ENCODE measurements around the gene ATP2A2. TPM values are rescaled to one million over a fixed set of nuclear protein-coding genes. Genes with fewer than 3 reads are reported as not detected.

ATP2A2 gene
- total and polyA plus RNA-seq, 4 donors = 20.9 to 198 (median 67.6) TPM

DNA sequence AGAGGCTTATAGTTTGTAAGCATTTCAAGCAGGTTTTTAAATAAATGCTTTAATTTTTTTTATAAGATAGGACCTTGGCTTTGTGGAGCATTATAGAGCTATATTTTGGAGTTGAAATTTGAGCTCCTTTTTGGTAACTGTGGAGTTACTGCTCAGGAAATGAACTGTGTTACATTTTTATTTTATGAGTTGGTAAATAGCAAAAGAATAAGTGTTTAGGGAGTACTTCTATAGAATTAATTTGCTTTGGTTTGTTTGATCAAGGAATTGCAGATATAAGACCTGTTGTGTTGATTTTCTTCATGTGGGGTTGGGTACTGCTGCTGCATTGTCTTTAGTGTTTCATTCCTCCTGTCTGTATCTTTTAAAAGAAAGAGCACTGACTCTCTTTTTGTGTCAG is 3.5 kb downstream of the ATP2A2 start (continued):
- TF ChIP-seq, protein P1, sequence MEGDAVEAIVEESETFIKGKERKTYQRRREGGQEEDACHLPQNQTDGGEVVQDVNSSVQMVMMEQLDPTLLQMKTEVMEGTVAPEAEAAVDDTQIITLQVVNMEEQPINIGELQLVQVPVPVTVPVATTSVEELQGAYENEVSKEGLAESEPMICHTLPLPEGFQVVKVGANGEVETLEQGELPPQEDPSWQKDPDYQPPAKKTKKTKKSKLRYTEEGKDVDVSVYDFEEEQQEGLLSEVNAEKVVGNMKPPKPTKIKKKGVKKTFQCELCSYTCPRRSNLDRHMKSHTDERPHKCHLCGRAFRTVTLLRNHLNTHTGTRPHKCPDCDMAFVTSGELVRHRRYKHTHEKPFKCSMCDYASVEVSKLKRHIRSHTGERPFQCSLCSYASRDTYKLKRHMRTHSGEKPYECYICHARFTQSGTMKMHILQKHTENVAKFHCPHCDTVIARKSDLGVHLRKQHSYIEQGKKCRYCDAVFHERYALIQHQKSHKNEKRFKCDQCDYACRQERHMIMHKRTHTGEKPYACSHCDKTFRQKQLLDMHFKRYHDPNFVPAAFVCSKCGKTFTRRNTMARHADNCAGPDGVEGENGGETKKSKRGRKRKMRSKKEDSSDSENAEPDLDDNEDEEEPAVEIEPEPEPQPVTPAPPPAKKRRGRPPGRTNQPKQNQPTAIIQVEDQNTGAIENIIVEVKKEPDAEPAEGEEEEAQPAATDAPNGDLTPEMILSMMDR (IDR thresholded peaks at IDR 0.05; ENCODE audit: low read depth, low read length, missing input control) = no peak
- no peak for TF ChIP-seq EGR1 (IDR thresholded peaks at IDR 0.05; ENCODE audit: low read depth in 2 of 2)
- no peak for TF ChIP-seq FOXA1 (IDR thresholded peaks at IDR 0.05)
- TF ChIP-seq SP1 (IDR thresholded peaks at IDR 0.05) = no peak
- TF ChIP-seq TAF1 (conservative IDR thresholded peaks at IDR 0.05) = no peak

DNA sequence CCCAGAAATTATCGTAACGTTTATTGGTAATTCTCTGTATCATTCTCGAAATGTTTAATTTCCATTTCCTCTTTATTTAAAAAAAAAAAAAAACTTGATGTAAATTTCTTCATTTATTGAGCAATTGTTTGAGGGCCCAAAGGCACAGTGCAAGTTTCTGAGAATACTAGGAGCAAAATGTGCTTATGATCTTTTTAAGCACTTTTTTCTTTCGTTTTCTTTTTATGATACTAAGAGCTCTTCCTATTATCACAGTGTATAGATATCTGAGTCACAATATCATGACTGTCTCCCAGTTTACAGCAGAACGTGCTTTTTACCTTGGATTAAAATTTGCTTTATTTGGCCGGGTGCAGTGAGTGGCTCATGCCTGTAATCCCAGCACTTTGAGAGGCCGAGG is 5.6 kb downstream of the ATP2A2 start:
- Histone ChIP-seq H3K4me3 (ENCODE audit: low read depth in 1 of 3, low read length in 3 of 3) (no peak overlapping the region), H3K27me3 (ENCODE audit: control insufficient read depth in 4 of 4, insufficient read depth in 4 of 4, low read length in 3 of 4) (no peaks in the 10 kb centered on the region), H3K9me3 (ENCODE audit: control insufficient read depth in 4 of 4, low read length in 3 of 4) (no peaks in the 10 kb centered on the region), H3K9ac (ENCODE audit: low read depth in 1 of 2, low read length in 2 of 2) (peak overlapping the region in 1 of 2 donors; percentile 58), H3K27ac (ENCODE audit: low read depth in 1 of 2, low read length in 2 of 2) (peak overlapping the region; percentile 40 to 43), H3K36me3 (ENCODE audit: control insufficient read depth in 4 of 4, insufficient read depth in 3 of 4, low read depth in 1 of 4, low read length in 3 of 4) (peaks cover 9 to 34% (median 20%) of the 10 kb centered on the region in 4 donors), H3K4me1 (ENCODE audit: control insufficient read depth in 4 of 4, insufficient read depth in 4 of 4, low read length in 3 of 4) (peaks cover 13 to 52% (median 27%) of the 10 kb centered on the region in 4 donors)
- WGBS = 33% methylated on average over 7 of the region's 7 CpGs
- no peak for TF ChIP-seq FOXA1 (IDR thresholded peaks at IDR 0.05)
- no peak for TF ChIP-seq TAF1 (conservative IDR thresholded peaks at IDR 0.05)
- no peak for TF ChIP-seq NR2F2 (IDR thresholded peaks at IDR 0.05)
- TF ChIP-seq HNF4G (IDR thresholded peaks at IDR 0.05) = no peak
- no peak for TF ChIP-seq JUND (IDR thresholded peaks at IDR 0.05)
- TF ChIP-seq RXRA (IDR thresholded peaks at IDR 0.05) = no peak
- no peak for TF ChIP-seq EGR1 (IDR thresholded peaks at IDR 0.05; ENCODE audit: low read depth in 2 of 2)
- TF ChIP-seq, protein P2, sequence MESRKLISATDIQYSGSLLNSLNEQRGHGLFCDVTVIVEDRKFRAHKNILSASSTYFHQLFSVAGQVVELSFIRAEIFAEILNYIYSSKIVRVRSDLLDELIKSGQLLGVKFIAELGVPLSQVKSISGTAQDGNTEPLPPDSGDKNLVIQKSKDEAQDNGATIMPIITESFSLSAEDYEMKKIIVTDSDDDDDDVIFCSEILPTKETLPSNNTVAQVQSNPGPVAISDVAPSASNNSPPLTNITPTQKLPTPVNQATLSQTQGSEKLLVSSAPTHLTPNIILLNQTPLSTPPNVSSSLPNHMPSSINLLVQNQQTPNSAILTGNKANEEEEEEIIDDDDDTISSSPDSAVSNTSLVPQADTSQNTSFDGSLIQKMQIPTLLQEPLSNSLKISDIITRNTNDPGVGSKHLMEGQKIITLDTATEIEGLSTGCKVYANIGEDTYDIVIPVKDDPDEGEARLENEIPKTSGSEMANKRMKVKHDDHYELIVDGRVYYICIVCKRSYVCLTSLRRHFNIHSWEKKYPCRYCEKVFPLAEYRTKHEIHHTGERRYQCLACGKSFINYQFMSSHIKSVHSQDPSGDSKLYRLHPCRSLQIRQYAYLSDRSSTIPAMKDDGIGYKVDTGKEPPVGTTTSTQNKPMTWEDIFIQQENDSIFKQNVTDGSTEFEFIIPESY (IDR thresholded peaks at IDR 0.05) = no peak
- no peak for TF ChIP-seq YY1 (IDR thresholded peaks at IDR 0.05)
- no peak for TF ChIP-seq SP1 (IDR thresholded peaks at IDR 0.05)
- TF ChIP-seq, protein P1 (IDR thresholded peaks at IDR 0.05; ENCODE audit: low read depth, low read length, missing input control) = no peak
- TF ChIP-seq, protein P3, sequence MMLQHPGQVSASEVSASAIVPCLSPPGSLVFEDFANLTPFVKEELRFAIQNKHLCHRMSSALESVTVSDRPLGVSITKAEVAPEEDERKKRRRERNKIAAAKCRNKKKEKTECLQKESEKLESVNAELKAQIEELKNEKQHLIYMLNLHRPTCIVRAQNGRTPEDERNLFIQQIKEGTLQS (IDR thresholded peaks at IDR 0.05) = no peak
- no peak for TF ChIP-seq GABPA (IDR thresholded peaks at IDR 0.05 in 1 of 2, conservative IDR thresholded peaks at IDR 0.05 in 1 of 2)
- no peak for TF ChIP-seq FOXA2 (IDR thresholded peaks at IDR 0.05)
- TF ChIP-seq HNF4A (conservative IDR thresholded peaks at IDR 0.05) = no peak
- DNase-seq (ENCODE audit: low spot score) = no peak

DNA sequence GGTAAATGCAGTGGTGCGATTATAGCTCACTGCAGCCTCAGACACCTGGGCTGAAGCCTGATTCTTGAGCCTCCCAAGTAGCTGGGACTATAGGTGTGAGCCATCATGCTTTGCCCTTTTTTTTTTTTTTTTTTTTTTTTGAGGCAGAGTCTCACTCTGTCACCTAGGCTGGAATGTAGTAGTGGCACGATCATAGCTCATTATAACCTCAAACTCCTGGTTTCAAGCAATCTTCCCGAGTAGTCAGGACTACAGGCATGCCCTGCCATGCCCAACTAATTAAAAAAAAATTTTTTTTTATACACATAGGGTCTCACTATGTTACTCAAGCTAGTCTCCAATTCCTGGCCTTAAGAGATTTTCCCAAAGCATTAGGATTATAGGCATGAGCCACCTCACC is 6.9 kb downstream of the ATP2A2 start:
- Histone ChIP-seq H3K4me3 (ENCODE audit: low read depth in 1 of 3, low read length in 3 of 3) (no peak overlapping the region), H3K9ac (ENCODE audit: low read depth in 1 of 2, low read length in 2 of 2) (no peak overlapping the region), H3K36me3 (ENCODE audit: control insufficient read depth in 4 of 4, insufficient read depth in 3 of 4, low read depth in 1 of 4, low read length in 3 of 4) (peaks cover 11 to 47% (median 31%) of the 10 kb centered on the region in 4 donors), H3K9me3 (ENCODE audit: control insufficient read depth in 4 of 4, low read length in 3 of 4) (no peaks in the 10 kb centered on the region), H3K4me1 (ENCODE audit: control insufficient read depth in 4 of 4, insufficient read depth in 4 of 4, low read length in 3 of 4) (peaks cover 13 to 42% (median 26%) of the 10 kb centered on the region in 4 donors), H3K27ac (ENCODE audit: low read depth in 1 of 2, low read length in 2 of 2) (no peak overlapping the region), H3K27me3 (ENCODE audit: control insufficient read depth in 4 of 4, insufficient read depth in 4 of 4, low read length in 3 of 4) (no peaks in the 10 kb centered on the region)
- 96% methylated on average over 3 of the region's 3 CpGs for WGBS
- DNase-seq (ENCODE audit: low spot score) = no peak
- TF ChIP-seq SP1 (IDR thresholded peaks at IDR 0.05) = no peak
- TF ChIP-seq GABPA (IDR thresholded peaks at IDR 0.05 in 1 of 2, conservative IDR thresholded peaks at IDR 0.05 in 1 of 2) = no peak
- no peak for TF ChIP-seq HNF4G (IDR thresholded peaks at IDR 0.05)
- no peak for TF ChIP-seq YY1 (IDR thresholded peaks at IDR 0.05)
- TF ChIP-seq, protein P1 (IDR thresholded peaks at IDR 0.05; ENCODE audit: low read depth, low read length, missing input control) = no peak
- no peak for TF ChIP-seq HNF4A (conservative IDR thresholded peaks at IDR 0.05)
- TF ChIP-seq FOXA1 (IDR thresholded peaks at IDR 0.05) = no peak
- TF ChIP-seq, protein P2 (IDR thresholded peaks at IDR 0.05) = no peak
- TF ChIP-seq JUND (IDR thresholded peaks at IDR 0.05) = no peak

Data from liver (tissue), 9 donors.